AG04450 (cell line): ENCODE data around the gene NUMB. TPM values are rescaled to one million over a fixed set of nuclear protein-coding genes. Genes with fewer than 3 reads are reported as not detected.

Source experiments
- CTCF ChIA-PET: fragments of 300-600, 350-600 bp; formaldehyde crosslinking; extraction: SDS; loops from one replicate; lab custom pipeline; 2022; ENCODE audit warnings: antibody characterized with exemption, inconsistent platforms; lab: Charles Lee
- POLR2A ChIA-PET: fragments of 350-600 bp; formaldehyde crosslinking; extraction: SDS; loops from one replicate; lab custom pipeline; 2021; ENCODE audit warnings: antibody characterized with exemption, inconsistent platforms; lab: Yijun Ruan, JAX
- DNase-seq: peaks from one replicate; pipeline ENCODE4 v3.0.0-alpha.2; 2011; ENCODE audit warnings: low read depth, low spot score
- H3K27ac ChIP-seq: one replicate; pipeline ENCODE4 v1.5.1; 2012; ENCODE audit warnings: low read depth, low read length, control low read depth
- H3K27me3 ChIP-seq: one replicate; pipeline ENCODE4 v1.6.0; 2012; ENCODE audit warnings: low read length; ENCODE audit not compliant: control insufficient read depth, insufficient read depth
- H3K4me3 ChIP-seq: 2 replicates; pipeline ENCODE4 v1.5.1; 2011; ENCODE audit warnings: mild to moderate bottlenecking, low read depth, low read length, control low read depth
- H3K9me3 ChIP-seq: 2 replicates; pipeline ENCODE4 v1.5.1; 2012; ENCODE audit warnings: low read length; ENCODE audit not compliant: control insufficient read depth, insufficient read depth
- polyA plus RNA-seq: library from polyadenylated mRNA; depleted of rRNA; stranded (reverse); fragments of >200 nt; gene quantifications from 2 replicates; pipeline ENCODE4 v1.2.3, GENCODE V29; 2011
- TF ChIP-seq, protein P1 (sequence below): IDR thresholded peaks from 2 replicates; pipeline ENCODE4 v1.5.1; 2011; ENCODE audit warnings: low read depth, low read length, control low read depth, inconsistent platforms

The NUMB gene
- polyA plus RNA-seq, 1 experiment: 152 TPM

DNA sequence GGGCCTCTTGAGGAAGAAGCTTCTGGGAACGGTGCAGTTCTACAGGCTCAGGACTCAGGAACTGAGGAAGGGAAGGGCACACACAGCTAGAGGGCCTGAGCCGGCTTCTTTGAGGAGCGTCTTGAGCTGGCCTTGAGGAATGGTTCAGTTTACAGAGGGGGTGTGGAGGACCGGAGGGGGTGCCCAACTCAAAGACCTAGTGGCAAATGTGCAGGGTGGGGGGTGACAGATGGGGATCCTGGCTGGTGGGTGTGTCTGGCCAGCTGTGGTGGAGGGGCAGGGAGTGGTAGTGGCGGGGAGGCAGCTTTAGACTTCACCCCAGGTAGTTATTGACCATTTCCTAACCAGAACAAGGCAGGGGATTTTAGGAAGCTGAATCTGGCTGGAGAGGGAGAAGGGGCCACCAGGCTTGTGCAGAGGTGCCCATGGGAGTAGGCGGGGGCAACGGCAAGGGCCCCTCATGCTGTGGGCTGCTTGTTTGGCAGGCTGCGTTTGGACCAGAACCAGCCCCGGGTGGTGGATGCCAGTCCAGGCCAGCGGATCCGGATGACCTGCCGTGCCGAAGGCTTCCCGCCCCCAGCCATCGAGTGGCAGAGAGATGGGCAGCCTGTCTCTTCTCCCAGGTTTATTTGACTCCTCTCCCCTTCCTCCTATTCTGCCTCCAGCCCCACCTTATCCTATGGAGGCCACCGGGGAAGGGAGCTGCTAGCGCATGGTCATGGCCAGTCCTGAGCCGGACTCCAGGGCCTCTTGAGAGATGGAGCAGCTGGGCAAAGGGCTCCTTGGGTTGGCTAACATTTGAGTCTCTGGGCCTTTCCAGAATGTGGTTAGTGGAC, 193.2 kb downstream of the NUMB start:
- no peak for DNase-seq
- POLR2A ChIA-PET: interaction anchor here (0.6 to 1.0 kb wide), 2 partner anchors 9 to 254 kb away, joined by 3 to 4 read pairs; no protein-coding TSS in a partner anchor
- Histone ChIP-seq H3K4me3 (no peak overlapping the region), H3K9me3 (no peaks in the 10 kb centered on the region; the same call in 1 of the 2 replicates), H3K27me3 (no peaks in the 10 kb centered on the region), H3K27ac (no peak overlapping the region)
- CTCF ChIA-PET: interaction anchor here (0.5 kb wide), 1 partner anchor 195 kb away, joined by 6 read pairs; no protein-coding TSS in a partner anchor
- TF ChIP-seq, protein P1, sequence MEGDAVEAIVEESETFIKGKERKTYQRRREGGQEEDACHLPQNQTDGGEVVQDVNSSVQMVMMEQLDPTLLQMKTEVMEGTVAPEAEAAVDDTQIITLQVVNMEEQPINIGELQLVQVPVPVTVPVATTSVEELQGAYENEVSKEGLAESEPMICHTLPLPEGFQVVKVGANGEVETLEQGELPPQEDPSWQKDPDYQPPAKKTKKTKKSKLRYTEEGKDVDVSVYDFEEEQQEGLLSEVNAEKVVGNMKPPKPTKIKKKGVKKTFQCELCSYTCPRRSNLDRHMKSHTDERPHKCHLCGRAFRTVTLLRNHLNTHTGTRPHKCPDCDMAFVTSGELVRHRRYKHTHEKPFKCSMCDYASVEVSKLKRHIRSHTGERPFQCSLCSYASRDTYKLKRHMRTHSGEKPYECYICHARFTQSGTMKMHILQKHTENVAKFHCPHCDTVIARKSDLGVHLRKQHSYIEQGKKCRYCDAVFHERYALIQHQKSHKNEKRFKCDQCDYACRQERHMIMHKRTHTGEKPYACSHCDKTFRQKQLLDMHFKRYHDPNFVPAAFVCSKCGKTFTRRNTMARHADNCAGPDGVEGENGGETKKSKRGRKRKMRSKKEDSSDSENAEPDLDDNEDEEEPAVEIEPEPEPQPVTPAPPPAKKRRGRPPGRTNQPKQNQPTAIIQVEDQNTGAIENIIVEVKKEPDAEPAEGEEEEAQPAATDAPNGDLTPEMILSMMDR: no peak

DNA sequence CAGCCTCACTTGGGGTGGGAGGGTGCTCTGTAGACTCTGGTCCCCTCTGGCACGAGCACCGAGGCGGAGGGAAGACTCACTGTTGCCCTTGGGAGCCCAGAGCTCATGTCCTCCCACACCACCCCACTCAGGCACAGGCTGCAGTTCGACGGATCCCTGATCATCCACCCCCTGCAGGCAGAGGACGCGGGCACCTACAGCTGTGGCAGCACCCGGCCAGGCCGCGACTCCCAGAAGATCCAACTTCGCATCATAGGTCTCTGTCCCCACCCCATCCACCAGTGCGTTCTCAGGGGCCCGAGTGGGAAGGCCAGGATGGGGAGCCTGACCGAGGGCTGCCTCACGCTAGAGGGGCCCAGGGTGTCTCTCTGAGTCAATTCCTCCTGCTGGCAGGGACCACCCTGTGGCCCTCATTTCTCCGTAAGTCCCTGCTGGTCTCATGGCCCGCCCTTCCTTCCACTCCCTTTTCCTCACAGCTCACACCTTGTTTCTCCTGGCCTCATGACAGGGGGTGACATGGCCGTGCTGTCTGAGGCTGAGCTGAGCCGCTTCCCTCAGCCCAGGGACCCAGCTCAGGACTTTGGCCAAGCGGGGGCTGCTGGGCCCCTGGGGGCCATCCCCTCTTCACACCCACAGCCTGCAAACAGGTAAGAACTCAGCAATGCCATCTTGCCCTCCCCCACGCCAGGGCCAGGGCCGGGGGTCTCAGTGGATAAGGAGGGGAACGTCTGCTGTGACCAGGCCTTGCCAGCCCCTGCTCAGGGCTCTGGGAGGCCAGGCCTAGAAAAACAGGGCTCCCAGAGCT, 194.1 kb downstream of the NUMB start:
- ChIA-PET POLR2A (interaction anchor here (0.6 to 0.7 kb wide), 2 partner anchors 203 to 255 kb away, joined by 3 to 4 read pairs; no protein-coding TSS in a partner anchor), CTCF (interaction anchor here (0.5 kb wide), 1 partner anchor 196 kb away, joined by 6 read pairs; no protein-coding TSS in a partner anchor)

DNA sequence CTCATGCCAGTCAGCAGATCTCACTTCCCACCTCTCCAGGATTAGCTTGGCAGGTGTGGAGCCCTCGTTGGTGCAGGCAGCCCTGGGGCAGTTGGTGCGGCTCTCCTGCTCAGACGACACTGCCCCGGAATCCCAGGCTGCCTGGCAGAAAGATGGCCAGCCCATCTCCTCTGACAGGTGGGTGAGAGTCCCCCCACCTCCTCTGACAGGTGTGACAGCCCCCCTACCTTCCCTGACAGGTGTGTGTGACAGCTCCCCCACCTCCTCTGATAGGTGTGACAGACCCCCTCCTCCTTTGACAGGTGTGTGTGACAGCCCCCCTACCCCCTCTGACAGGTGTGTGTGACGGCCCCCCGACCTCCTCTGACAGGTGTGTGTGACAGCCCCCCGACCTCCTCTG, 194.7 kb downstream of the NUMB start:
- Histone ChIP-seq H3K27me3 (no peaks in the 10 kb centered on the region), H3K4me3 (no peak overlapping the region), H3K27ac (no peak overlapping the region), H3K9me3 (no peaks in the 10 kb centered on the region; the same call in 1 of the 2 replicates)
- CTCF ChIA-PET: no interaction called here
- POLR2A ChIA-PET: interaction anchor here (0.7 kb wide), 1 partner anchor 204 kb away, joined by 4 read pairs; no protein-coding TSS in a partner anchor
- TF ChIP-seq, protein P1: no peak
- DNase-seq: no peak

More for the DNA sequence above, 194.1 kb downstream of the NUMB start:
- Histone ChIP-seq H3K27me3 (no peaks in the 10 kb centered on the region), H3K9me3 (no peaks in the 10 kb centered on the region; the same call in 1 of the 2 replicates), H3K4me3 (no peak overlapping the region), H3K27ac (no peak overlapping the region)
- DNase-seq: no peak
- TF ChIP-seq, protein P1: no peak

DNA sequence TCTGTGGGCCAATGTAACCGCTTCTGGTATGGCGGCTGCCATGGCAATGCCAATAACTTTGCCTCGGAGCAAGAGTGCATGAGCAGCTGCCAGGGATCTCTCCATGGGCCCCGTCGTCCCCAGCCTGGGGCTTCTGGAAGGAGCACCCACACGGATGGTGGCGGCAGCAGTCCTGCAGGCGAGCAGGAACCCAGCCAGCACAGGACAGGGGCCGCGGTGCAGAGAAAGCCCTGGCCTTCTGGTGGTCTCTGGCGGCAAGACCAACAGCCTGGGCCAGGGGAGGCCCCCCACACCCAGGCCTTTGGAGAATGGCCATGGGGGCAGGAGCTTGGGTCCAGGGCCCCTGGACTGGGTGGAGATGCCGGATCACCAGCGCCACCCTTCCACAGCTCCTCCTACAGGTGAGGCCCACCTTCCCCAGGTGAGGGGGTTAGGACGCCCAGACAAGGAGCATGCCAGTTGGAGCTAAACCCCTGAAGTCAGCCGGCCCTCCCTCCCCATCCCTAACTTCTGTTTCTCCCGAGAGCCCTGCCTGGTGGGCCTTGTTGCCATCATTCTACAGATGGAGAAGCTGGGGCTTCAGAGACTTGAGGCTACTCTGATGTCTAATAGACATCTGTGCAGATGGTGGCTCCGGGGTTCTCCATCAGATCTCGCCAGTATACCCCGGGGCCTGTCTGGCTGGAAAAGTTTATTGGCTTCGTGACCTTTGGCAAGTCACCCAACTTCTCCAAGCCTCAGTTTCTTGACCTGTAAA, 195.7 kb downstream of the NUMB start:
- no peaks in the 10 kb centered on the region for H3K27me3 ChIP-seq
- POLR2A ChIA-PET: no interaction called here
- TF ChIP-seq, protein P1: no peak
- no peak for DNase-seq
- no peaks in the 10 kb centered on the region; the same call in 1 of the 2 replicates for H3K9me3 ChIP-seq
- CTCF ChIA-PET: no interaction called here
- no peak overlapping the region for H3K27ac ChIP-seq
- H3K4me3 ChIP-seq: no peak overlapping the region
